ENCODE data around the gene CCR3. TPM values are rescaled to one million over a fixed set of nuclear protein-coding genes. Genes with fewer than 3 reads are reported as not detected.

Gene CCR3
- total and polyA plus RNA-seq, 9 of the 15 experiments (the other 6 are each of a cell fraction or from before 2014, with no cell fraction given) = not detected

DNA sequence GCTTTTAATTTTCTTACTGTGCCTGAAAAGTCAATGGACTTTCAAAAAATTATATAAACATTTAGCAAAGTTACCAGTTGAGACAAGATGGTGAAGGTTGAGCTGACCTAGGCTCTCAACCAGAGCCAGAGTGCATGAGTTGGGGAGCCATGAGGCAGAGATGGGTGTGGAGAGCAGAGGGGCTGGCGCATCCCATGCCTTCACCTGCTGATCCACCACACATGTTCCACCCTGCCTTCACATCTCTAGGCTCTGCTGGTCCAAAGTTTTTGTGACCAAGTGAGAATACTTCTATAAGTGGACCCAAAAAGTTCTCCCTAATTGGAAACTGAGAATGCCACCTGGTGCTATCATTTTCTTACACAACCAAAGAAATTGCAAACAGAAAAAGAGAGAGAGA is 47.3 kb downstream of the CCR3 start:
- Histone ChIP-seq H2AFZ (ENCODE audit: low read depth, low read length) (no peak overlapping the region), H3K27ac (ENCODE audit: extremely low read depth, low read depth, low read length) (no peak overlapping the region), H3K36me3 (ENCODE audit: control insufficient read depth, insufficient read depth, low read length) (no peaks in the 10 kb centered on the region), H3K79me2 (ENCODE audit: control insufficient read depth, insufficient read depth, low read length) (no peaks in the 10 kb centered on the region), H3K4me2 (ENCODE audit: insufficient read depth, low read length) (no peak overlapping the region), H3K9me3 (replicated peaks; ENCODE audit: control insufficient read depth, insufficient read depth, low read depth, low read length) (no peaks in the 10 kb centered on the region), H3K9ac (ENCODE audit: insufficient read depth in 1 of 2, low read depth in 2 of 2, low read length in 2 of 2) (no peak overlapping the region), H3K27me3 (ENCODE audit: control insufficient read depth in 2 of 2, insufficient read depth in 2 of 2, low read length in 2 of 2) (peaks cover 4 to 8% of the 10 kb centered on the region in 2 experiments; a peak in 2 of 5 replicates), H3K9me1 (ENCODE audit: control insufficient read depth, insufficient read depth, low read length) (no peaks in the 10 kb centered on the region), H3K4me3 (no peak overlapping the region), H4K20me1 (replicated peaks; ENCODE audit: control insufficient read depth, insufficient read depth, low read length) (no peaks in the 10 kb centered on the region), H3K4me1 (replicated peaks in 1 of 2; ENCODE audit: control insufficient read depth in 2 of 2, insufficient read depth in 2 of 2, low read length in 2 of 2) (no peaks in the 10 kb centered on the region)
- no TSS peak for BruUV-seq (replicated peaks)
- DNase-seq (ENCODE audit: extremely low read depth in 1 of 4, low spot score in 3 of 4) (no peak), FAIRE-seq (no peak), ATAC-seq (no peak)
- CTCF ChIA-PET (ENCODE audit: low intra/inter-chr PET ratio) = no interaction called here
- intact Hi-C loops (cut with micrococcal nuclease) (no loop called here), in situ Hi-C loops (cut with MboI) (no loop called here)
- POLR2A ChIA-PET = no interaction called here
- WGBS (ENCODE audit: insufficient coverage, low coverage, missing lambda C conversion rate) = 0% methylated on average over 1 of the region's 1 CpG
- TF ChIP-seq HNRNPH1 (optimal IDR thresholded peaks at IDR 0.05; ENCODE audit: low read depth, low read length) (no peak), CBX8 (IDR thresholded peaks at IDR 0.05; ENCODE audit: borderline replicate concordance, extremely low read depth, low read depth, low read length, poor library complexity, severe bottlenecking) (no peak), JUNB (CRISPR knock-in tag; conservative IDR thresholded peaks at IDR 0.05) (no peak), NEUROD1 (IDR thresholded peaks at IDR 0.05; ENCODE audit: borderline replicate concordance, low read depth, low read length, partially characterized antibody) (no peak), POLR2AphosphoS5 (IDR thresholded peaks at IDR 0.05; ENCODE audit: control insufficient read depth, insufficient read depth, low read depth, low read length) (no peak), TCF7 (IDR thresholded peaks at IDR 0.05; ENCODE audit: borderline replicate concordance) (no peak), SUPT5H (IDR thresholded peaks at IDR 0.05) (no peak), SIX5 (IDR thresholded peaks at IDR 0.05; ENCODE audit: borderline replicate concordance in 1 of 2, insufficient read depth in 1 of 2, low read depth in 1 of 2, low read length in 2 of 2) (no peak)
- TF ChIP-seq, protein P1, sequence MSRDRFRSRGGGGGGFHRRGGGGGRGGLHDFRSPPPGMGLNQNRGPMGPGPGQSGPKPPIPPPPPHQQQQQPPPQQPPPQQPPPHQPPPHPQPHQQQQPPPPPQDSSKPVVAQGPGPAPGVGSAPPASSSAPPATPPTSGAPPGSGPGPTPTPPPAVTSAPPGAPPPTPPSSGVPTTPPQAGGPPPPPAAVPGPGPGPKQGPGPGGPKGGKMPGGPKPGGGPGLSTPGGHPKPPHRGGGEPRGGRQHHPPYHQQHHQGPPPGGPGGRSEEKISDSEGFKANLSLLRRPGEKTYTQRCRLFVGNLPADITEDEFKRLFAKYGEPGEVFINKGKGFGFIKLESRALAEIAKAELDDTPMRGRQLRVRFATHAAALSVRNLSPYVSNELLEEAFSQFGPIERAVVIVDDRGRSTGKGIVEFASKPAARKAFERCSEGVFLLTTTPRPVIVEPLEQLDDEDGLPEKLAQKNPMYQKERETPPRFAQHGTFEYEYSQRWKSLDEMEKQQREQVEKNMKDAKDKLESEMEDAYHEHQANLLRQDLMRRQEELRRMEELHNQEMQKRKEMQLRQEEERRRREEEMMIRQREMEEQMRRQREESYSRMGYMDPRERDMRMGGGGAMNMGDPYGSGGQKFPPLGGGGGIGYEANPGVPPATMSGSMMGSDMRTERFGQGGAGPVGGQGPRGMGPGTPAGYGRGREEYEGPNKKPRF (IDR thresholded peaks at IDR 0.05; ENCODE audit: low read depth, low read length) = no peak
- TF ChIP-seq, protein P2, sequence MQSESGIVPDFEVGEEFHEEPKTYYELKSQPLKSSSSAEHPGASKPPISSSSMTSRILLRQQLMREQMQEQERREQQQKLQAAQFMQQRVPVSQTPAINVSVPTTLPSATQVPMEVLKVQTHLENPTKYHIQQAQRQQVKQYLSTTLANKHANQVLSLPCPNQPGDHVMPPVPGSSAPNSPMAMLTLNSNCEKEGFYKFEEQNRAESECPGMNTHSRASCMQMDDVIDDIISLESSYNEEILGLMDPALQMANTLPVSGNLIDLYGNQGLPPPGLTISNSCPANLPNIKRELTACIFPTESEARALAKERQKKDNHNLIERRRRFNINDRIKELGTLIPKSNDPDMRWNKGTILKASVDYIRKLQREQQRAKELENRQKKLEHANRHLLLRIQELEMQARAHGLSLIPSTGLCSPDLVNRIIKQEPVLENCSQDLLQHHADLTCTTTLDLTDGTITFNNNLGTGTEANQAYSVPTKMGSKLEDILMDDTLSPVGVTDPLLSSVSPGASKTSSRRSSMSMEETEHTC (IDR thresholded peaks at IDR 0.05) = no peak
- TF ChIP-seq, protein P3, sequence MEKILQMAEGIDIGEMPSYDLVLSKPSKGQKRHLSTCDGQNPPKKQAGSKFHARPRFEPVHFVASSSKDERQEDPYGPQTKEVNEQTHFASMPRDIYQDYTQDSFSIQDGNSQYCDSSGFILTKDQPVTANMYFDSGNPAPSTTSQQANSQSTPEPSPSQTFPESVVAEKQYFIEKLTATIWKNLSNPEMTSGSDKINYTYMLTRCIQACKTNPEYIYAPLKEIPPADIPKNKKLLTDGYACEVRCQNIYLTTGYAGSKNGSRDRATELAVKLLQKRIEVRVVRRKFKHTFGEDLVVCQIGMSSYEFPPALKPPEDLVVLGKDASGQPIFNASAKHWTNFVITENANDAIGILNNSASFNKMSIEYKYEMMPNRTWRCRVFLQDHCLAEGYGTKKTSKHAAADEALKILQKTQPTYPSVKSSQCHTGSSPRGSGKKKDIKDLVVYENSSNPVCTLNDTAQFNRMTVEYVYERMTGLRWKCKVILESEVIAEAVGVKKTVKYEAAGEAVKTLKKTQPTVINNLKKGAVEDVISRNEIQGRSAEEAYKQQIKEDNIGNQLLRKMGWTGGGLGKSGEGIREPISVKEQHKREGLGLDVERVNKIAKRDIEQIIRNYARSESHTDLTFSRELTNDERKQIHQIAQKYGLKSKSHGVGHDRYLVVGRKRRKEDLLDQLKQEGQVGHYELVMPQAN (IDR thresholded peaks at IDR 0.05; ENCODE audit: borderline replicate concordance) = no peak
- TF ChIP-seq, protein P4, sequence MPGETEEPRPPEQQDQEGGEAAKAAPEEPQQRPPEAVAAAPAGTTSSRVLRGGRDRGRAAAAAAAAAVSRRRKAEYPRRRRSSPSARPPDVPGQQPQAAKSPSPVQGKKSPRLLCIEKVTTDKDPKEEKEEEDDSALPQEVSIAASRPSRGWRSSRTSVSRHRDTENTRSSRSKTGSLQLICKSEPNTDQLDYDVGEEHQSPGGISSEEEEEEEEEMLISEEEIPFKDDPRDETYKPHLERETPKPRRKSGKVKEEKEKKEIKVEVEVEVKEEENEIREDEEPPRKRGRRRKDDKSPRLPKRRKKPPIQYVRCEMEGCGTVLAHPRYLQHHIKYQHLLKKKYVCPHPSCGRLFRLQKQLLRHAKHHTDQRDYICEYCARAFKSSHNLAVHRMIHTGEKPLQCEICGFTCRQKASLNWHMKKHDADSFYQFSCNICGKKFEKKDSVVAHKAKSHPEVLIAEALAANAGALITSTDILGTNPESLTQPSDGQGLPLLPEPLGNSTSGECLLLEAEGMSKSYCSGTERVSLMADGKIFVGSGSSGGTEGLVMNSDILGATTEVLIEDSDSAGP (CRISPR knock-in tag; IDR thresholded peaks at IDR 0.05) = no peak
- TF ChIP-seq, protein P5, sequence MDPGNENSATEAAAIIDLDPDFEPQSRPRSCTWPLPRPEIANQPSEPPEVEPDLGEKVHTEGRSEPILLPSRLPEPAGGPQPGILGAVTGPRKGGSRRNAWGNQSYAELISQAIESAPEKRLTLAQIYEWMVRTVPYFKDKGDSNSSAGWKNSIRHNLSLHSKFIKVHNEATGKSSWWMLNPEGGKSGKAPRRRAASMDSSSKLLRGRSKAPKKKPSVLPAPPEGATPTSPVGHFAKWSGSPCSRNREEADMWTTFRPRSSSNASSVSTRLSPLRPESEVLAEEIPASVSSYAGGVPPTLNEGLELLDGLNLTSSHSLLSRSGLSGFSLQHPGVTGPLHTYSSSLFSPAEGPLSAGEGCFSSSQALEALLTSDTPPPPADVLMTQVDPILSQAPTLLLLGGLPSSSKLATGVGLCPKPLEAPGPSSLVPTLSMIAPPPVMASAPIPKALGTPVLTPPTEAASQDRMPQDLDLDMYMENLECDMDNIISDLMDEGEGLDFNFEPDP (CRISPR knock-in tag; IDR thresholded peaks at IDR 0.05) = no peak

Measured in K562 (cell line).